A673 (cell line): ENCODE data around the gene DNASE2B. TPM values are rescaled to one million over a fixed set of nuclear protein-coding genes. Genes with fewer than 3 reads are reported as not detected.

Source experiments
- BruUV-seq: library from RNA; stranded (reverse); fragments of 400-500 nt; replicated peaks from 2 replicates; lab custom pipeline; 2021; lab: Mats Ljungman, UMichigan
- CTCF ChIA-PET: fragments of 300-600 bp; sonication (Branson Sonifier 250); formaldehyde crosslinking; loops from one replicate; lab custom pipeline; 2022; ENCODE audit warnings: antibody characterized with exemption; lab: Charles Lee
- POLR2A ChIA-PET: fragments of 300-600 bp; sonication (Branson Sonifier 250); formaldehyde crosslinking; loops from one replicate; lab custom pipeline; 2022; ENCODE audit warnings: antibody characterized with exemption; ENCODE audit not compliant: low non-redundant PET; lab: Charles Lee
- DNase-seq: peaks from one replicate; pipeline ENCODE4 v3.0.0-alpha.2; 2015; ENCODE audit warnings: low spot score
- H3K27ac ChIP-seq: fragments of 200-600 bp; sonication (generic); 2 replicates; pipeline ENCODE4 v1.5.1; 2016; ENCODE audit warnings: mixed run types, low read depth, mild to moderate bottlenecking, mixed read lengths, antibody characterized with exemption, low read length; ENCODE audit not compliant: poor library complexity, severe bottlenecking
- H3K27me3 ChIP-seq: fragments of 200-600 bp; sonication (generic); replicated peaks from 2 replicates; pipeline ENCODE4 v1.6.1; 2017; ENCODE audit warnings: mixed run types, low read depth, mild to moderate bottlenecking, mixed read lengths, antibody characterized with exemption, low read length; ENCODE audit not compliant: insufficient read depth, poor library complexity
- H3K36me3 ChIP-seq: fragments of 200-600 bp; sonication (generic); 2 replicates; pipeline ENCODE4 v1.6.1; 2016; ENCODE audit warnings: mixed run types, mild to moderate bottlenecking, mixed read lengths, antibody characterized with exemption, low read length; ENCODE audit not compliant: insufficient read depth, poor library complexity, severe bottlenecking
- H3K4me1 ChIP-seq: fragments of 200-600 bp; sonication (generic); 2 replicates; pipeline ENCODE4 v1.6.1; 2017; ENCODE audit warnings: mixed run types, mild to moderate bottlenecking, mixed read lengths, antibody characterized with exemption, low read length; ENCODE audit not compliant: insufficient read depth, poor library complexity, severe bottlenecking
- H3K4me3 ChIP-seq: fragments of 200-600 bp; sonication (generic); 2 replicates; pipeline ENCODE4 v1.5.1; 2016; ENCODE audit warnings: low read depth, mixed run types, mild to moderate bottlenecking, mixed read lengths, low read length; ENCODE audit not compliant: poor library complexity, severe bottlenecking
- H3K9me3 ChIP-seq: fragments of 200-600 bp; sonication (generic); 2 replicates; pipeline ENCODE4 v1.6.1; 2016; ENCODE audit warnings: mixed run types, low read depth, mild to moderate bottlenecking, mixed read lengths, antibody characterized with exemption, low read length; ENCODE audit not compliant: poor library complexity, severe bottlenecking
- EZH2 ChIP-seq: fragments of 200-600 bp; sonication (generic); IDR thresholded peaks from 2 replicates; pipeline ENCODE4 v1.6.1; 2017; ENCODE audit warnings: borderline replicate concordance, low read depth, mild to moderate bottlenecking, mixed read lengths, antibody characterized with exemption, low read length; ENCODE audit not compliant: poor library complexity, severe bottlenecking
- intact Hi-C: fragments of 100-400 bp; cut with micrococcal nuclease; formaldehyde crosslinking; loops from one replicate; pipeline ENCODE4 v1.10.0; 2022; ENCODE audit not compliant: unreplicated experiment
- total RNA-seq: library from RNA; stranded (reverse); gene quantifications from 2 replicates; pipeline ENCODE4 v1.2.3, GENCODE V29; 2021
- TF ChIP-seq, protein P1 (sequence below): fragments of 300-800, 200-600 bp; sonication (generic); conservative IDR thresholded peaks from 2 replicates; pipeline ENCODE4 v1.5.1; 2017; ENCODE audit warnings: low read depth, mild to moderate bottlenecking, antibody characterized with exemption, low read length, moderate library complexity, mixed read lengths

Gene DNASE2B
- total RNA-seq, 1 experiment from 2014 or later = not detected

DNA sequence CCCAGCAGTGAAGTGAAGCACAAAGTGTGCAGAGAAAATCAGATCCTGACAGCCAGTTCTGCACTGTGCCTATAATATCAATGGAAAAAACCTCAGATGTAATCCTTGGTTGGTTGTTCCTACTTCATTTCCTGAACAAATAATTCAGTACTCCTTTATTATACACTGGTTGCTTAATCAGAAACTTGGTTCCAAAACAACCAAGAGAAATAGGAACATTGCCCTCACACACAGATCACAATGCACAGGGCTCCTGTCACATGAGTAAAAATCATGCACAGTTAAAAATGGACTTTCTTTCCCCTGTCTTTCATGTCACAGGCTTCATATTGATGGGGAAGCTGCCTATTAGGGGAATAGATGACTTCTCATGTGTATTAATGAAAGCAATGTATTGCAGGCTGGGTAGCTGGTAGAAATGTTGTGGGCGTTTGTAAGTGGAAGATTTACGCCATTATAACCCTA lies 9.7 kb downstream of the DNASE2B start:
- intact Hi-C loops = no loop called here
- ChIA-PET POLR2A (no interaction called here), CTCF (no interaction called here)
- Histone ChIP-seq H3K27me3 (no peaks in the 10 kb centered on the region), H3K9me3 (no peaks in the 10 kb centered on the region), H3K27ac (no peak overlapping the region), H3K36me3 (no peaks in the 10 kb centered on the region), H3K4me1 (peaks cover 3% of the 10 kb centered on the region), H3K4me3 (no peak overlapping the region)
- TF ChIP-seq, protein P1, sequence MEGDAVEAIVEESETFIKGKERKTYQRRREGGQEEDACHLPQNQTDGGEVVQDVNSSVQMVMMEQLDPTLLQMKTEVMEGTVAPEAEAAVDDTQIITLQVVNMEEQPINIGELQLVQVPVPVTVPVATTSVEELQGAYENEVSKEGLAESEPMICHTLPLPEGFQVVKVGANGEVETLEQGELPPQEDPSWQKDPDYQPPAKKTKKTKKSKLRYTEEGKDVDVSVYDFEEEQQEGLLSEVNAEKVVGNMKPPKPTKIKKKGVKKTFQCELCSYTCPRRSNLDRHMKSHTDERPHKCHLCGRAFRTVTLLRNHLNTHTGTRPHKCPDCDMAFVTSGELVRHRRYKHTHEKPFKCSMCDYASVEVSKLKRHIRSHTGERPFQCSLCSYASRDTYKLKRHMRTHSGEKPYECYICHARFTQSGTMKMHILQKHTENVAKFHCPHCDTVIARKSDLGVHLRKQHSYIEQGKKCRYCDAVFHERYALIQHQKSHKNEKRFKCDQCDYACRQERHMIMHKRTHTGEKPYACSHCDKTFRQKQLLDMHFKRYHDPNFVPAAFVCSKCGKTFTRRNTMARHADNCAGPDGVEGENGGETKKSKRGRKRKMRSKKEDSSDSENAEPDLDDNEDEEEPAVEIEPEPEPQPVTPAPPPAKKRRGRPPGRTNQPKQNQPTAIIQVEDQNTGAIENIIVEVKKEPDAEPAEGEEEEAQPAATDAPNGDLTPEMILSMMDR = no peak
- no peak for TF ChIP-seq EZH2
- no peak for DNase-seq
- no TSS peak for BruUV-seq

DNA sequence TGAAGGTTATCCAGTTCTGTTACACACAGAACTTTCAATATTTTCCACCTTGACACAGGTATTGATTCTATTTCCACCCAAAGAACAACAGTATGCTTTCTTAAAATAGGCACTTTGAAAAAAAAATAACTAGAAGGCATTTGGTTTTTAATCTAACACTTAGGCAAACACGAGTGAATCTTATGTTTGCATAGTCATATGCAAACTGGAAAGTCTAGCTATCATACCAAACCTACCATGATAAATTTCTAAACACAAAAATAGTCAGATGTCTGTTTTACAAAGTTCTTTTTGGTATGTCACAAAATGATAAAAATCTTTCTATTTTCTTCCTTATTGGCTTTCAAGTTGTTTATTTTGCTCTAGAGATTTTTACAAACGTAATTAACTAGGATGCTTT lies 11.6 kb downstream of the DNASE2B start:
- intact Hi-C loops = no loop called here
- TF ChIP-seq, protein P1 = no peak
- no peak for TF ChIP-seq EZH2
- Histone ChIP-seq H3K4me1 (peaks cover 3% of the 10 kb centered on the region), H3K27ac (no peak overlapping the region), H3K4me3 (no peak overlapping the region), H3K9me3 (no peaks in the 10 kb centered on the region), H3K27me3 (no peaks in the 10 kb centered on the region), H3K36me3 (no peaks in the 10 kb centered on the region)
- no peak for DNase-seq
- CTCF ChIA-PET = no interaction called here
- BruUV-seq = no TSS peak
- POLR2A ChIA-PET = no interaction called here

DNA sequence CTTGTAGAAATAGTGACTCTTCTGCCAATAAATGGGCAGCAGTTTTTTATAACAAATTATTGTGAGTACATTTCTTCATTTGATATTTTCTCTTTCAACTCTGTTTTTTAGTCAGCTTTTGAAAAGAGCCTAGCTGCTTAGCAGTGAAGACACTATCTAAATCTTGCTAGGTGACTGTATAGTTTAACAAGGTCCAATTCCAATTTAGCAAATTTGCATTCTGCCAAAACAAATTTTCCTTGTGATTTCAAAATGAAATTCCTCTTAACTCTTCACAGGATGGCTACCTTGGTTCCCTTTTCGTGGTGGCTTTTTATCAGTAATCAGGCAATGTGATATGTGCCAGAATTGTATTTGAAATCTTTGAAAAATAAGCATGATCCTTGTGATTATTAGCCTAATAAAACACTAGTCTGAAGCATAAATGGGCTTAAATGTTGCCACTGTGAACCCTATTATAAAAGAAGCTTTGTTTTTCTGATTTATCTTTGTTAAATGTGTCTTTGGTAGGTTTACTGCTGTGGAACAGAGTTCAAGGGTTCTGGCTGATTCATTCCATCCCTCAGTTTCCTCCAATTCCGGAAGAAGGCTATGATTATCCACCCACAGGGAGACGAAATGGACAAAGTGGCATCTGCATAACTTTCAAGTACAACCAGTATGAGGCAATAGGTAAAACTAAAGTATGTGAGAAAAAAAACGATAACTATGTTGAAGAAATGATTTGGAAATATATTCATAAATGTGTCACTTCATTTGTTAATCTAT lies 12.2 kb downstream of the DNASE2B start:
- ChIA-PET CTCF (no interaction called here), POLR2A (no interaction called here)
- intact Hi-C loops = no loop called here
- no peak for DNase-seq
- peaks cover 3% of the 10 kb centered on the region for H3K4me1 ChIP-seq
- no peaks in the 10 kb centered on the region for H3K27me3 ChIP-seq
- H3K4me3 ChIP-seq = no peak overlapping the region
- H3K36me3 ChIP-seq = no peaks in the 10 kb centered on the region
- no peak for TF ChIP-seq EZH2
- TF ChIP-seq, protein P1 = no peak
- H3K27ac ChIP-seq = no peak overlapping the region
- BruUV-seq = no TSS peak
- H3K9me3 ChIP-seq = no peaks in the 10 kb centered on the region
